Stimulated activated CD8-positive, alpha-beta memory T cell treated with anti-CD3 and anti-CD28 coated beads, Interleukin-12 subunit alpha, Interleukin-12 subunit beta, amount 100 ng/mL, for 24 hours (primary cell): ENCODE measurements around the gene CDC42EP5.
"Not testable (repeated sequence)": the region's sequence is repeated elsewhere in the genome, so short reads cannot be mapped to it uniquely, and the experiment has no call there.

ENCODE experiments used
- DNase-seq: peaks from one replicate; pipeline ENCODE4 v3.0.0-alpha.2; 2020; ENCODE audit errors: extremely low read depth

The CDC42EP5 gene

DNA sequence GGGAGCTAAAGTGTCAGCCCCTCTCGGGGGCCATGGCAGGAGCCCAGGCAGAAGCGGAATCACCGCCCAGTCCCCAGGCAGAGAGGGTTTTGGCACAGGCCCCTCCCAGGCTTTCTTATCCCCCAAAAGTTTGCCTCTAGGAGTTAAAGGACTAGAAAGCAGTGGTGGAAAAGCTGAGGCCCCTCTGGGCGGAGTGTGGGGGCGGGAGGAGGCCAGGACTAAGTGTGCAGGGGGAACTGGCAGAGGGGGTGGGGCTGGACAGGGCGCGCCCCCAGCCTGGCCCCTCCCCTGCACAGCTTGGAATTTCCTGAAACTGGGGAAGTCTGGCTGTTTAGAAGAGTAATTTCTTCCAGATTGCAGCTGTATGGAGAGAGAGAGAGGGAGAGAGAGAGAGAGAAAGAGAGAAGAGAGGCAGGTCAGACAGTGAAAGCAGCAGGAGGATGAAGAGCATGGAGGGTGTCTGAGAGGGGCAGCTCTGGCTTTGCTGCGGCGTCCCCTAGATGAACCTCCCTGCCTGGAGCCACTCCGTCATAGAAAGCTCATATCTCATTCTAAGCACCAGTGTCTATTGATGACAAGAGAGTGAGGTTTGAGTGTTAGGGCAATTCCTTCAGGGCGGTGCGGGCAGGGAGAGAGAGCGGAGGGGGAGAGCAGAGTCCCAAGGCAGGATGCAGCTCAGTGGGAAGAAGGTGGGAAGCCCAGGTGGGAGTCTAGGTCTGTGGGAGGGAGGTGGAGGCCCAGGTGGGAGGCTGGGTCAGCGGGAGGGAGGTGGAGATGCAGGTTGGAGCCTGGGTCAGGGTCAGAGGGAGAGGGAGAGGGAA lies at the start of gene CDC42EP5:
Gene CDC42EP5, minus strand, starts transcription at position 226 of the 821 bp plus-strand sequence. CDS start 7,749 bp downstream, outside the sequence.
- no peak for DNase-seq

DNA sequence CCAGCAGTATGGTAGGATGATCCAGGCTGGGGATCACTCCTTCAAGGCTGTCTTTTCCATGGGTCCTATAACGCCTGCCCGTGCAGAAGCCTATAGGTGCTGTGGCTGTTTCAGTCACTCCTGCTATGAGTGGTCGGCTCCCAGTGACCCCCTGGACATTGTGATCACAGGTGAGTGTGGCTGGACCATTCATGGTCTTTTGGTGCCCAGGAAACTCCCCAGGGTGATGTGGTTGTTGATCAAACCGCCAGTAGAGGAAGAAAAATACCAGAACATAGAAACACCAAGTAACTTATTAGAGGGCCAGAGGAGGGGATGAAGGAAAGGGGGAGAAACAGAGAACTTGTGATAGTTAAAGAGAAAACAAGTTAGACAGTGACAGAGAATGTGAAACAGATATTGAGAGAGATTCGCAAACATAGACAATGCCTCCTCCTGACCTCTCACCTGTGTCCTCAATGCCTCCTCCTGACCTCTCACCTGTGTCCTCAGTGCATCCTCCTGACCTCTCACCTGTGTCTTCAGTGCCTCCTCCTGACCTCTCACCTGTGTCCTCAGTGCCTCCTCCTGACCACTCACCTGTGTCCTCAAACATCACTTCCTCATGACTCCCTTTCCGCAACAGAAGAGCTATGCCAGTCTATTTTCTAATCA lies 48.9 kb upstream of the CDC42EP5 start:
- no peak for DNase-seq

- DNase-seq = no peak
Measured at GRCh38 chr19:54521022-54521859, 48.1 kb upstream of the CDC42EP5 start.

DNA sequence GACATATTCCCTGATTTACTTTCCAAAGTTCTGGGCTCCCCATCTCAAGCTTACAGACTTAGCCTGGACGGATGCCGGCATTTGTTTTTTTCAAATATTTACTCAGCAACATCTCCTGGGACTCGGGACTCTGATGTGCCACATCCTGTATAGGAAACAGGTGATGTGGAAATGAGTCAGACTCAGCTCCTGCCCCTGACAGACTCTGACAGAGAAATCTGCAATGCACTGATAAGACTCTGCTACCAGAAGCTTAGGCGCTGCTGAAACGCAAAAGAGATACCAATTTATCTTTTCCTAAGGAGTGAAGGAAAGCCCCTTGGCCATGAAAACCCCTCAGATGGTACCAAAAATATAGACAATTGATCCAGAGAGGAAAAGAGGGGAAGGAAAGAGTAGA lies 45.7 kb upstream of the CDC42EP5 start:
- no peak for DNase-seq

GRCh38 chr19:54517483-54517882 lies 44.4 kb upstream of the CDC42EP5 start:
- no peak for DNase-seq

DNA sequence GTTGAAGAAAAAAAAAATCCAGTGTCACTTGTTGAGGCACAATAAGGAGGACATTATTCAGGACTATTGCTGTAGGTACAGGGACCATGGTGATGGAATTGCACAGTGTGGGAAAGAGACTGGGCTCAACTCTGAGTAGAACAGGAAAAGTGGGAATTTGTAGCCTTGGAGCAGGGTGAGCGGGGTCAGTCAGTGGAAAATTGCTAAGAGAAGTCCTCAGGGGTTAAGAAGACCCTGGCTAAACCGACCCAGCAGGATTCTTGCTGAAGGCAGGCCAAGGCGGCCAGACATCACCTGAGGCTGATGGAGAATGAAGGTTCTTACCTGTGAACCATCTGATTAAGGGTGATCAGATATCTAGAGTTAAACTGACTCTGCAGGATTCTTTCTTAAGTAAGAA lies 42.1 kb upstream of the CDC42EP5 start:
- DNase-seq = no peak

- not testable (repeated sequence) for DNase-seq
Measured at GRCh38 chr19:54509200-54509940, 36.3 kb upstream of the CDC42EP5 start.

DNA sequence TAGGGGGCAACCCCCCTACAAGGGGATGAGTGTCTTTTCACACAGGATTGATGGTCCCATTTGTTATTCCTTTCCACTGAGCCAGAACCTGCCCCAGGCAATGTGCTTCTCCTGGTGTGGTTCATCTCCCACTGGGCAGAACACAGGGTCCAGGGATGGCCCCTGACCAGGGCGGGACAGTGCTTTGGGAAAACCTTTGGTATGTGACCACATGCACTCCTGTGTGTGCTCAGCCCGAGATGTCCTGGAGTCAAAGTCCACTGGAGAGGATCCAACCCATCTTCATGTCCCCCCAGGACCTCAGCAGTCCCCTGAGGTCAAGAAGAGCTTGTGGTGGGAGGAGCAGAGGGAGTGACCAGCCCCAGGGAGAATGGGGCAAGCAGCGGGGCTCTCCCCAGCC lies 35.4 kb upstream of the CDC42EP5 start:
- not testable (repeated sequence) for DNase-seq

- DNase-seq = no peak
Measured at GRCh38 chr19:54507824-54508223, 34.7 kb upstream of the CDC42EP5 start.

- not testable (repeated sequence) for DNase-seq
Measured at GRCh38 chr19:54507038-54507717, 34.1 kb upstream of the CDC42EP5 start.

DNA sequence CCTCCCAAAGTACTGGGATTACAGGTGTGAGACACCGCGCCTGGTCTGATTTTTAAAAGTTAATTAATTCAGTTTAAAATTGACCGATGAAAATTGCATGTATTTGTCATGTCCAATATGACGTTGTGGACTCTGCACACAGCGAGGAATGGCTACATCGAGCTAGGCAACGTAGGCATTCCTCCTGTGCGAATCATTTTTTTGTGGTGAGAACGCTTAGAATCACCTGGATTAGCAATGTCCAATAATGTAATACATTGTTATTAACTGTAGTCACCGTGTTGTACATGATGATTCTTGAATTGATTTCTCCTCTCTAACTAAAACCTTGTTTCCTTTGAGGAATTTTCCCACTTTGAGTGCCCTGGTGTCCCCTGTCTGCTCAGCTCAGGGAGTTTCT lies 33.0 kb upstream of the CDC42EP5 start:
- no peak for DNase-seq

GRCh38 chr19:54505542-54505941 lies 32.4 kb upstream of the CDC42EP5 start:
- not testable (repeated sequence) for DNase-seq

DNA sequence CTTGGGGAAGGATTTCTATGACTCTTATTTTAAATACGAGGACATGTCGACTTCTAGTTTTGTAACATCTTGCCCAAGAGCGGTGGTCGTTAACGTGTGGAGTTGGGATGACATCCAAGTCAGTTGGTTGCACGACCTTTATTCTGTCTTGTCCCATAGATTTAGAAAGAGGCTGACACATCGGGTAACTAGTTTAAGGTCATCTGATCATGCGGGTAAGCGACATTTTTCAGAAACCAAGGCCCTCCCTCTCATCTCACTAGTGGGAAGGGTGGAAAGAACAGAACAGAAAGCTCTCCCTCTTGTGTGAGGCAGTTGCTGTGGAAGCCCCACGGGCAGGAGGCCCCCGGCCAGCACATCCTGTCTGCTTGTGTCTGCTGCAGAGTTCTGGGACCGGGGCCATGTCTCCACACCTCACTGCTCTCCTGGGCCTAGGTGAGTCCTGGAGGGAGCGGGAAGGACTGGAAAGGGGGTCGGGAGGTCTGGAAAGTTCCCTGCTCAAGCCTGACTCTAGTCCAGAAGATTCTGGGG lies 29.5 kb upstream of the CDC42EP5 start, which contains the start of gene LAIR2:
Gene LAIR2, plus strand, starts transcription at position 314 of the 531 bp plus-strand sequence. Its CDS starts 88 bp downstream, at position 402.
- DNase-seq = no peak

- not testable (repeated sequence) for DNase-seq
Measured at GRCh38 chr19:54498451-54498772, 25.3 kb upstream of the CDC42EP5 start.

DNA sequence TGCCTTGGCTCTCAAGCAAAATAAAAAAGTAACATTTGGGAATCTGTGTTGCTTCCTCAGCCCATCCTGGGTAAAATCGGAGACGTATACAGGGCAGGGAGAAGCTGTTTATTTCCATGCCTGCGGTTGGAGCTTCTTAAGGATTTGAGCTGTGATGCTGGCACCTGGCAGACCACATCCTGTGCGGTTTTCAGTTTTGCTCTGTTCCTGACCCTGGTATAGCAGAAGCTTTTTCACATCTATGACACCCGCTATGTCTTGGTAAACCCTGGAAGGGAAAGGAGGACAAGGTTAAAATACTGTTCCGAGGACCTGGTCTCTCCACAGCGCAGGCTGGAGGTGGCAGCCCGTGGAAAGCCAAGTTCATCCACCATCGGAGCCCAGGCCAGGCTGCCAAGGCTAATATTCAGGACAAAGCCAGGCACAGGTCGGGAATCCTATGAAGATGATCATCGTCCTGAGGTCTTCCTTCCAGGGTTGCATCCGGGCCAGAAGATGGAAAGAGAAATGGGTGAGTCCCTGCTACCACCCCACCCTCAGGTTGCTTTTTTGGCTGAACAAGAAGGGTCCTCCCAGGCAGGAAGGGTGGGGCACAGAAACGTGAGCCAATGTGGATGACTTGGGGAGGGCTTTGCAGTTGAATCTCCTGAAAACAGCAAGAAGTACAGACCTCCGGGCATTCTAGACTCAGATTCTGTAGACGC lies 24.8 kb upstream of the CDC42EP5 start:
- not testable (repeated sequence) for DNase-seq

GRCh38 chr19:54495284-54495683 lies 22.2 kb upstream of the CDC42EP5 start:
- DNase-seq = not testable (repeated sequence)

DNA sequence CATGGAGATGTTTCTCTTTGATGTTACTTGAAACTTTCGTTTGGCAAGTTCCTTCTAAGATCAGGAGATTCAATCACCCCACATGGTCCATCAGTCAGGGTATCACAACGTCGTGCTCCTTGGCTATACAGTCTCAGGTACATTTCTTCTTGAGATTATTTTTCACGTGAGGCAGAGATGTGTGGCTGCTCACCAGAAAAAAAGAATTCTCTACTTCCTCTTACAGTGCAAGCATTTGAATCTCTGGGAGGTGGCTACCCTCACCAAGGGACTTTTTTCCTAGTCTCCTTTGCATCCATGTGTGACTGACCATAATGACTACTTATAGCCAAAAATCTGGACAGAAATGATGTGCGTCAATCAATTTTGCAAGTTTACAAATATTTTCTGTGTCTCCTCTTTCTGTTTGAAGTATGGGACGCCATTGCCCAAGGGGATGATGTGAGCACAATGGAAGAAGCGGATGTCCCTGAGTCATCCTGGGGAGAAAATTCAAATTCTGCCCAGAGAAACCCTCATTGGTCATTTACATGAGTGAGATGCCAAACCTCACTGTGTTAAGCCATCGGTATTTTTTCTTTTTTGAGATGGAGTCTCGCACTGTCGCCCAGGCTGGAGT lies 21.0 kb upstream of the CDC42EP5 start:
- no peak for DNase-seq

GRCh38 chr19:54493056-54493455 lies 20.0 kb upstream of the CDC42EP5 start:
- DNase-seq = not testable (repeated sequence)

DNA sequence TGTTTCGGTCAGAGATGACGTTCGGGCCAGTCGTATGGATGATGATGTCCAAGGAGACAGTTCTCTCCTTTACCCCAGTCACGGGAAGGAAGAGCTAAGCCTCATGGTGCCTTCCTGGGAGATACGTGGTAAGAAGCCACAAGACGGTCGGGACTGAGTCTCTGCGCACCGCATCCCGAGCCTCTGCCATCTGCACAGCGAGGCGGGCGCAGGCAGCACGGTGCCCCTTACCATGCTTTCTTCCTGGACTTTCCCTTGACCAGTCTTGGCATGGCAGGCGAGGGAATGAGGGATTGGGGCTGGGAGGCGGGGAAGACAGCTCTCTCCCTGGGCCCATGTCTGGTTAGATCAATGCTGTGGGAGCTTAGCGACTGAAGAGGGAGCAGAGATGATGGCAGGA lies 19.5 kb upstream of the CDC42EP5 start:
- no peak for DNase-seq

- DNase-seq = no peak
Measured at GRCh38 chr19:54489766-54490165, 16.7 kb upstream of the CDC42EP5 start.
